SK-N-SH treated with all-trans-retinoic acid at 6 μM for 48 hours (cell line): ENCODE measurements around the gene VMAC.

Experiments
- ATAC-seq: fragments of 200-7000 bp; cut with Tn5 transposase; 3 replicates; pipeline ENCODE4 v1.9.1; 2020; ENCODE audit warnings: mild to moderate bottlenecking, moderate library complexity
- ARNTL ChIP-seq: fragments of 450-650 bp; formaldehyde crosslinking; IDR thresholded peaks from 2 replicates; pipeline ENCODE4 v1.5.0; 2020; ENCODE audit warnings: low read depth, mild to moderate bottlenecking, moderate library complexity, borderline replicate concordance
- BACH2 ChIP-seq: fragments of 250-450 bp; sonication (Bioruptor Pico); IDR thresholded peaks from 2 replicates; pipeline ENCODE4 v1.9.0; 2021; ENCODE audit warnings: mild to moderate bottlenecking, borderline replicate concordance
- CREB5 ChIP-seq: fragments of 250-450 bp; sonication (Bioruptor Pico); IDR thresholded peaks from 2 replicates; pipeline ENCODE4 v1.5.1; 2020; ENCODE audit warnings: low read depth, mild to moderate bottlenecking, moderate library complexity
- CSRNP3 ChIP-seq: fragments of 250-450 bp; sonication (Bioruptor Pico); IDR thresholded peaks from 2 replicates; pipeline ENCODE4 v1.5.1; 2021; ENCODE audit warnings: mild to moderate bottlenecking, moderate library complexity
- ESRRG ChIP-seq: fragments of 250-450 bp; sonication (Bioruptor Pico); IDR thresholded peaks from 2 replicates; pipeline ENCODE4 v1.6.1; 2021; ENCODE audit warnings: mild to moderate bottlenecking
- GLIS3 ChIP-seq: fragments of 250-450 bp; sonication (Bioruptor Pico); IDR thresholded peaks from 2 replicates; pipeline ENCODE4 v1.5.0; 2020; ENCODE audit warnings: mild to moderate bottlenecking, moderate library complexity
- ISL1 ChIP-seq: fragments of 250-450 bp; sonication (Bioruptor Pico); IDR thresholded peaks from 2 replicates; pipeline ENCODE4 v2.1.2; 2022; ENCODE audit warnings: mild to moderate bottlenecking, moderate library complexity
- OSR1 ChIP-seq: fragments of 250-450 bp; sonication (Bioruptor Pico); IDR thresholded peaks from 2 replicates; pipeline ENCODE4 v1.8.0; 2022; ENCODE audit warnings: moderate library complexity, mild to moderate bottlenecking, inconsistent platforms
- POU6F1 ChIP-seq: fragments of 250-450 bp; sonication (Bioruptor Pico); IDR thresholded peaks from 2 replicates; pipeline ENCODE4 v1.8.0; 2021; ENCODE audit warnings: low read depth, mild to moderate bottlenecking, moderate library complexity, borderline replicate concordance
- PPARA ChIP-seq: fragments of 250-450 bp; sonication (Bioruptor Pico); IDR thresholded peaks from 2 replicates; pipeline ENCODE4 v1.5.0; 2020; ENCODE audit warnings: mild to moderate bottlenecking, borderline replicate concordance
- RARB ChIP-seq: fragments of 250-450 bp; sonication (Bioruptor Pico); IDR thresholded peaks from 2 replicates; pipeline ENCODE4 v1.8.0; 2021; ENCODE audit warnings: mild to moderate bottlenecking, moderate library complexity
- SNAI2 ChIP-seq: fragments of 250-450 bp; sonication (Bioruptor Pico); IDR thresholded peaks from 2 replicates; pipeline ENCODE4 v1.5.0; 2020; ENCODE audit warnings: mild to moderate bottlenecking, moderate library complexity
- TCF4 ChIP-seq: fragments of 250-450 bp; sonication (Bioruptor Pico); IDR thresholded peaks from 2 replicates; pipeline ENCODE4 v1.8.0; 2021; ENCODE audit warnings: mild to moderate bottlenecking, moderate library complexity, borderline replicate concordance
- TOX ChIP-seq: fragments of 250-450 bp; sonication (Bioruptor Pico); IDR thresholded peaks from 2 replicates; pipeline ENCODE4 v1.8.0; 2021; ENCODE audit warnings: mild to moderate bottlenecking, moderate library complexity, borderline replicate concordance
- TSHZ2 ChIP-seq: fragments of 250-450 bp; sonication (Bioruptor Pico); IDR thresholded peaks from 2 replicates; pipeline ENCODE4 v1.5.0; 2020; ENCODE audit warnings: mild to moderate bottlenecking, moderate library complexity
- ZC3H10 ChIP-seq: fragments of 250-450 bp; sonication (Bioruptor Pico); IDR thresholded peaks from 2 replicates; pipeline ENCODE4 v1.5.1; 2021; ENCODE audit warnings: mild to moderate bottlenecking, moderate library complexity
- ZFP3 ChIP-seq: fragments of 250-450 bp; sonication (Bioruptor Pico); IDR thresholded peaks from 2 replicates; pipeline ENCODE4 v1.5.0; 2020; ENCODE audit warnings: mild to moderate bottlenecking, moderate library complexity
- ZFP30 ChIP-seq: fragments of 450-650 bp; formaldehyde crosslinking; IDR thresholded peaks from 2 replicates; pipeline ENCODE4 v1.5.0; 2022; ENCODE audit warnings: mild to moderate bottlenecking, moderate library complexity
- ZNF565 ChIP-seq: fragments of 450-650 bp; formaldehyde crosslinking; conservative IDR thresholded peaks from 2 replicates; pipeline ENCODE4 v1.5.0; 2020; ENCODE audit warnings: low read depth, mild to moderate bottlenecking, moderate library complexity
- ZNF70 ChIP-seq: fragments of 450-650 bp; formaldehyde crosslinking; IDR thresholded peaks from 2 replicates; pipeline ENCODE4 v1.5.0; 2020; ENCODE audit warnings: mild to moderate bottlenecking, moderate library complexity
- ZNF8 ChIP-seq: fragments of 450-650 bp; formaldehyde crosslinking; IDR thresholded peaks from 2 replicates; pipeline ENCODE4 v1.5.0; 2020; ENCODE audit warnings: mild to moderate bottlenecking, moderate library complexity

Gene VMAC

GRCh38 chr19:5947435-5947834 is 42.8 kb downstream of the VMAC start:
- no peak for ATAC-seq
- TF ChIP-seq CREB5 (no peak), CSRNP3 (CRISPR knock-in tag) (no peak), ARNTL (no peak)

- ATAC-seq: no peak
- TF ChIP-seq PPARA (CRISPR knock-in tag) (no peak), TOX (CRISPR knock-in tag) (no peak), ZC3H10 (CRISPR knock-in tag) (no peak), ESRRG (CRISPR knock-in tag) (no peak), TCF4 (CRISPR knock-in tag) (no peak), CSRNP3 (CRISPR knock-in tag) (no peak), ISL1 (no peak), ARNTL (no peak), POU6F1 (CRISPR knock-in tag) (no peak), TSHZ2 (CRISPR knock-in tag) (no peak)
Observed at GRCh38 chr19:5948752-5949564, 44.3 kb downstream of the VMAC start.

GRCh38 chr19:5949792-5950305 is 45.2 kb downstream of the VMAC start:
- TF ChIP-seq ZFP30 (no peak), BACH2 (CRISPR knock-in tag) (no peak), CSRNP3 (CRISPR knock-in tag) (no peak), OSR1 (CRISPR knock-in tag) (no peak)
- no peak for ATAC-seq

GRCh38 chr19:5950741-5951140 is 46.1 kb downstream of the VMAC start:
- ATAC-seq: no peak
- TF ChIP-seq CREB5 (no peak), ARNTL (no peak), CSRNP3 (CRISPR knock-in tag) (no peak), ZFP3 (CRISPR knock-in tag) (no peak), ZNF70 (CRISPR knock-in tag) (no peak), ESRRG (CRISPR knock-in tag) (no peak), OSR1 (CRISPR knock-in tag) (no peak), PPARA (CRISPR knock-in tag) (no peak), GLIS3 (CRISPR knock-in tag) (no peak), RARB (no peak), BACH2 (CRISPR knock-in tag) (no peak), SNAI2 (CRISPR knock-in tag) (no peak), TCF4 (CRISPR knock-in tag) (no peak), ZNF8 (CRISPR knock-in tag) (no peak), ISL1 (no peak), ZNF565 (no peak), ZFP30 (no peak), TOX (CRISPR knock-in tag) (no peak)
